Ovary (tissue), 9 donors: Measurements from ENCODE around the gene LTB4R2. TPM values are rescaled to one million over a fixed set of nuclear protein-coding genes. Genes with fewer than 3 reads are reported as not detected.
"Not testable (repeated sequence)": the region's sequence is repeated elsewhere in the genome, so short reads cannot be mapped to it uniquely, and the experiment has no call there.

ENCODE experiments used
- DNase-seq, 5 donors: peaks; one replicate each; pipeline ENCODE4 v3.0.0-alpha.2; 2019 to 2020
- H3K27ac ChIP-seq, 2 donors: fragments of 200-600 bp; one replicate each; pipeline versions ENCODE4 v1.5.1 to v1.8.0; 2019 to 2022
- H3K27me3 ChIP-seq: fragments of 200-600 bp; one replicate; pipeline ENCODE4 v1.8.0; 2022
- H3K36me3 ChIP-seq: fragments of 200-600 bp; sonication (generic); one replicate; pipeline ENCODE4 v1.5.1; 2019
- H3K4me1 ChIP-seq: one replicate; pipeline ENCODE4 v1.8.1; 2013; ENCODE audit warnings: mild to moderate bottlenecking, moderate library complexity; ENCODE audit not compliant: insufficient read depth
- H3K4me3 ChIP-seq: fragments of 200-600 bp; sonication (generic); one replicate; pipeline ENCODE4 v1.5.1; 2017
- H3K9me3 ChIP-seq, 2 donors: fragments of 200-600 bp in 1 of 2; sonication (generic) in 1 of 2; one replicate each; pipeline versions ENCODE4 v1.5.1 to v1.8.1; 2013 to 2019; ENCODE audit warnings: mild to moderate bottlenecking in 1 of 2, moderate library complexity in 1 of 2
- EP300 ChIP-seq: sonication (generic); formaldehyde crosslinking; IDR thresholded peaks from one replicate; pipeline ENCODE4 v1.6.1; 2017; ENCODE audit warnings: antibody characterized with exemption
- POLR2A ChIP-seq: fragments of 450-650 bp; IDR thresholded peaks from one replicate; pipeline ENCODE4 v1.6.1; 2017; ENCODE audit warnings: antibody characterized with exemption, mild to moderate bottlenecking, moderate library complexity
- WGBS, 3 donors: extraction: QIAGEN DNeasy Blood & Tissue Kit in 1 of 3; methylation state at CpG; one replicate each; pipeline versions ENCODE4 v1.1.5 to v1.1.7; 2013 to 2017; 5-methylcytosine and 5-hydroxymethylcytosine counted together
- intact Hi-C, 4 donors: fragments of 100-400 bp; cut with DNase I; formaldehyde crosslinking; loops; one replicate each; pipeline versions ENCODE4 v1.11.0 to v1.15.1; 2022 to 2023
- polyA plus RNA-seq, 2 donors: library from polyadenylated mRNA; stranded (reverse); fragments of 200-250 nt in 1 of 2; fragments of 350-450 nt in 1 of 2; fragmentation: Illumina TruSeq in 1 of 2; extraction: RNeasy Lipid Tissue Mini Kit (QIAGEN cat#74804) in 1 of 2; gene quantifications; one replicate each; pipeline ENCODE4 v1.2.3, GENCODE V29; 2013 to 2014
- total RNA-seq, 7 donors: library from RNA; depleted of rRNA in 2 of 7; stranded (reverse); fragments of >200 nt in 2 of 7; fragmentation: NEBNext Ultra II Directional in 3 of 7; extraction: Animal tissue kit (Norgen Biotek cat#: 25700) in 3 of 7; gene quantifications; one replicate each; pipeline versions ENCODE4 v1.1.0 to v1.2.4, GENCODE V29; 2016 to 2023
- TF ChIP-seq, protein P1 (sequence below), 3 donors: fragments of 450-650 bp in 2 of 3; fragments of 200-600 bp in 1 of 3; IDR thresholded peaks; one replicate each; pipeline versions ENCODE4 v1.5.1 to v1.8.0; 2016 to 2022; ENCODE audit warnings: antibody characterized with exemption in 3 of 3, mild to moderate bottlenecking in 1 of 3
- donor health status: DM: no; HTN: no; CAD: no; lungs with moderate emphysema.
- donor health status: DM: no; HTN: no; CAD: no.
- donor health status: Bipolar disorder and iron deficiency.
- donor health status: DM: yes; HTN: yes; CAD: no.
- donor health status: DM: no; HTN: no; CAD: no.
- donor health status: DM: yes; HTN: yes; CAD: no.

The LTB4R2 gene
- total and polyA plus RNA-seq, 9 donors = 0.85 to 10.1 (median 5.0) TPM

DNA sequence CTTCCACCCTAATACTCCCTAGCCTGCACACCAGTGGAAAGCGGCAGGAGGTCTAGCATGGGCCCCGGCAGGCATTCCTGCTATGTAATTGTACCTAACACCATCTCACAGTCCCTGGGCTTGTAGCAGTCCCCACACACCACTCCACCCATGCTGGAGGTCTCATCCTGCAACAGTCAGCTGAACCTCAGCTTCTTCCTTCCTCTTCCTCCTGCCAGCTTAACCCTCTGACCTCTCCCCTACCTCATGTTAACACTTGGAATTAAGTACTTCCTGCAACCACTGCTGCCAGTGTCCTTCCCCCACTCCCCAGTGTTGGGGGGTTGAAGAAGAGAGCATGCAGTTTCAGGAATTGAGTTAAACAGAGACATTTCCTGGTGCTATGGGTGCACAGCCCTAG, 17.4 kb downstream of the LTB4R2 start:
- H3K9me3 ChIP-seq = no peaks in the 10 kb centered on the region
- intact Hi-C loops = loop anchor here in 1 of 4 donors (5.0 kb wide), 1 partner anchor 35 kb away; no protein-coding TSS in a partner anchor
- WGBS, 3 donors = 85 to 88% (median 88%) methylated on average over 2 of the region's 2 CpGs
- TF ChIP-seq EP300 (no peak), POLR2A (no peak)
- TF ChIP-seq, protein P1, sequence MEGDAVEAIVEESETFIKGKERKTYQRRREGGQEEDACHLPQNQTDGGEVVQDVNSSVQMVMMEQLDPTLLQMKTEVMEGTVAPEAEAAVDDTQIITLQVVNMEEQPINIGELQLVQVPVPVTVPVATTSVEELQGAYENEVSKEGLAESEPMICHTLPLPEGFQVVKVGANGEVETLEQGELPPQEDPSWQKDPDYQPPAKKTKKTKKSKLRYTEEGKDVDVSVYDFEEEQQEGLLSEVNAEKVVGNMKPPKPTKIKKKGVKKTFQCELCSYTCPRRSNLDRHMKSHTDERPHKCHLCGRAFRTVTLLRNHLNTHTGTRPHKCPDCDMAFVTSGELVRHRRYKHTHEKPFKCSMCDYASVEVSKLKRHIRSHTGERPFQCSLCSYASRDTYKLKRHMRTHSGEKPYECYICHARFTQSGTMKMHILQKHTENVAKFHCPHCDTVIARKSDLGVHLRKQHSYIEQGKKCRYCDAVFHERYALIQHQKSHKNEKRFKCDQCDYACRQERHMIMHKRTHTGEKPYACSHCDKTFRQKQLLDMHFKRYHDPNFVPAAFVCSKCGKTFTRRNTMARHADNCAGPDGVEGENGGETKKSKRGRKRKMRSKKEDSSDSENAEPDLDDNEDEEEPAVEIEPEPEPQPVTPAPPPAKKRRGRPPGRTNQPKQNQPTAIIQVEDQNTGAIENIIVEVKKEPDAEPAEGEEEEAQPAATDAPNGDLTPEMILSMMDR (IDR thresholded peaks at IDR 0.05) = no peak
- DNase-seq = no peak
- no peaks in the 10 kb centered on the region for H3K36me3 ChIP-seq
- H3K27ac ChIP-seq = no peak overlapping the region
- H3K4me3 ChIP-seq = no peak overlapping the region
- H3K4me1 ChIP-seq = peaks cover 4% of the 10 kb centered on the region
- no peaks in the 10 kb centered on the region for H3K27me3 ChIP-seq

DNA sequence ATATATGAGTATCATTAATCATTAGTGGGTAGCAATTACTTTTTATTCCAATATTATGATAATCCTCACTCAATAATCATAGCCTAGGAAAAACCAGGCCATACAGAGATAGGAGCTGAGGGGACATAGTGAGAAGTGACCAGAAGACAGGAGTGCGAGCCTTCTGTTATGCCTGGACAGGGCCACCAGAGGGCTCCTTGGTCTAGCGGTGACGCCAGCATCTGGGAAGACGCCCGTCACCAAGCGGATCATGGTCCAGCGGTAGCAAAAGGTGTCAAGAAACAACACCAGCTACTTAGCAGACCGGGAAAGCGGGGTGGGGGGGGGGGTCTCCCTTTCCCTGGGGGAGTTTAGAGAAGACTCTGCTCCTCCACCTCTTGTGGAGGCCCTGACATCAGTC, 18.0 kb downstream of the LTB4R2 start:
- H3K4me3 ChIP-seq, H3K4me1 ChIP-seq, H3K9me3 ChIP-seq, H3K27me3 ChIP-seq, H3K36me3 ChIP-seq, H3K27ac ChIP-seq: not testable (repeated sequence)
- intact Hi-C loops = loop anchor here in 1 of 4 donors (5.0 kb wide), 1 partner anchor 34 kb away; no protein-coding TSS in a partner anchor
- WGBS, 3 donors = 1 to 6% (median 2%) methylated on average over 9 of the region's 9 CpGs
- TF ChIP-seq, protein P1 (IDR thresholded peaks at IDR 0.05) = peak in 2 of 3 donors; percentile 29 to 40
- DNase-seq = peak in 4 of 5 donors; percentile 39 to 70 (median 60)

DNA sequence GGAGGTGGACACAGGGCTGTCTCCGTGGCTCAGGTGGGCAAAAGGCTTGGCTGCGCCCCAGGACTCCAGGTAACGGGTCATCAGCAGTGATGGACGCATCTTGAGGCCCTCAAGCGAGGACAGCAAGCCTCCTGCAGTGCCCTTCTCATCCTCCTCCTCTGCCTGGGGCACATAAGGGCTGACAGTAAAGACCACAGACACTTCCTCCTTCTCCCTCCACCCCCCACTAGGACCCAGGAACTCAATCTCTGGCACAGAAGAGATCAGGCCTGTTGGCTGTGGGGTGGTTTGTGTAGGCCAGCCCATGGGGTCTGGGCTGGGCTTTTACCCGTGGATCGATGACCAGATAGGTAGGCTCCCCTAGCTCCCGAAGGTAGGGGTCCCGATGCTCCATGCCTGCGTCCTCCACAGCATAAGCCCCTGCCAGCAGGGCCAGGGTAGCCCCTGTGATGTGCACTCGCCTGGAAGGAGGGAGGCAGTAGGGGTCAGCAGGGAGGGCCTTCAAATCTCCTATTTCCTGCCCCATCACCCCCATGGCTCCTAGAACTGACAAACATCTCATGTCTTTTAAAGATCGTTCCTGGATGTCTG, 19.2 kb downstream of the LTB4R2 start:
- Histone ChIP-seq H3K9me3 (no peaks in the 10 kb centered on the region), H3K27ac (no peak overlapping the region), H3K4me3 (no peak overlapping the region), H3K36me3 (no peaks in the 10 kb centered on the region), H3K27me3 (no peaks in the 10 kb centered on the region), H3K4me1 (peaks cover 5% of the 10 kb centered on the region)
- DNase-seq = no peak
- intact Hi-C loops = loop anchor here in 1 of 4 donors (5.0 kb wide), 1 partner anchor 33 kb away; no protein-coding TSS in a partner anchor
- TF ChIP-seq POLR2A (no peak), EP300 (no peak)
- TF ChIP-seq, protein P1 (IDR thresholded peaks at IDR 0.05) = no peak
- 89 to 90% (median 90%) methylated on average over 12 of the region's 12 CpGs for WGBS, 3 donors

DNA sequence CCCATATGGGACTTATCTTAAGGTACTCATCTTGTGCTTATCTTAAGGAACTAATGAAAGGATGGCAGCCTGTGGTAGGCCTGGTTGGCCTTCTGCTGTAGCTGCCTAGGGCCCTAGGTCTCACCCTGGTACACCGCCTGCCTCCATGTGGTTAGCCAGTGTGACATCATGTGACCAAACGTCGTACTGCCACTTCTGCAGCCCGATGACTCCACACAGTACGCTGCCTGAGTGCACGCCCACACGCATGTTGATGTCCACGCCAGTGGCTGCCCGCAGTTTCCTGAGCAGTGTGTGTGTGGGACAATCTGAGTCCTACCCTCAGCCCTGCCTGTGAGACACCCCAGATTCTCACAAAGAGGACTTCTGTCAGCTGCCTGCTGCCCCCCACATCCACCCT, 19.8 kb downstream of the LTB4R2 start:
- Histone ChIP-seq H3K9me3 (no peaks in the 10 kb centered on the region), H3K4me1 (peaks cover 5% of the 10 kb centered on the region), H3K27me3 (no peaks in the 10 kb centered on the region), H3K36me3 (no peaks in the 10 kb centered on the region), H3K27ac (no peak overlapping the region), H3K4me3 (no peak overlapping the region)
- WGBS, 3 donors = 81 to 87% (median 85%) methylated on average over 9 of the region's 9 CpGs
- TF ChIP-seq EP300 (no peak), POLR2A (no peak)
- TF ChIP-seq, protein P1 (IDR thresholded peaks at IDR 0.05) = no peak
- intact Hi-C loops = loop anchor here in 3 of 4 donors (5.0 kb wide), 3 partner anchors 33 to 108 kb away; no protein-coding TSS in a partner anchor
- no peak for DNase-seq
